ENCODE data around the gene SUPT3H.

- TF ChIP-seq TAF1 (IDR thresholded peaks at IDR 0.05; ENCODE audit: low read depth) (no peak), YY1 (IDR thresholded peaks at IDR 0.05; ENCODE audit: low read depth) (no peak), TCF12 (IDR thresholded peaks at IDR 0.05; ENCODE audit: low read depth) (no peak), MAX (IDR thresholded peaks at IDR 0.05) (no peak), RAD21 (IDR thresholded peaks at IDR 0.05; ENCODE audit: low read depth) (no peak), REST (IDR thresholded peaks at IDR 0.05; ENCODE audit: low read depth) (no peak), ZBTB7A (IDR thresholded peaks at IDR 0.05; ENCODE audit: low read depth) (no peak), CEBPB (IDR thresholded peaks at IDR 0.05) (no peak), USF1 (IDR thresholded peaks at IDR 0.05) (no peak), CREB1 (IDR thresholded peaks at IDR 0.05; ENCODE audit: low read depth) (no peak), EGR1 (IDR thresholded peaks at IDR 0.05) (no peak), TEAD4 (IDR thresholded peaks at IDR 0.05) (no peak), EP300 (IDR thresholded peaks at IDR 0.05; ENCODE audit: borderline replicate concordance) (no peak)
Observed at GRCh38 chr6:44933108-44933507, 444.6 kb downstream of the SUPT3H start.
